ENCODE data around the gene ARAP2. TPM values are rescaled to one million over a fixed set of nuclear protein-coding genes. Genes with fewer than 3 reads are reported as not detected.

ARAP2 gene
- total RNA-seq, 1 experiment from 2014 or later, result 5.5 TPM

GRCh38 chr4:36251983-36252382 lies 7.7 kb upstream of the ARAP2 start:
- H3K27me3 ChIP-seq (ENCODE audit: control insufficient read depth, insufficient read depth, low read length), result no peaks in the 10 kb centered on the region
- no TSS peak for BruUV-seq (replicated peaks)
- no peaks in the 10 kb centered on the region for H3K4me1 ChIP-seq (ENCODE audit: control insufficient read depth, insufficient read depth, low read length)
- in situ Hi-C loops (cut with HindIII; ENCODE audit: low pct_unique_long_range_greater_than_20kb, low sequenced_read_pairs) (no loop called here), intact Hi-C loops (cut with micrococcal nuclease; ENCODE audit: unreplicated experiment) (no loop called here)
- POLR2A ChIA-PET, result no interaction called here
- no peaks in the 10 kb centered on the region for H3K36me3 ChIP-seq (ENCODE audit: control insufficient read depth, insufficient read depth, low read length)
- no peaks in the 10 kb centered on the region for H3K9me3 ChIP-seq (ENCODE audit: control insufficient read depth, insufficient read depth, low read depth, low read length)
- DNase-seq (ENCODE audit: low read depth, low spot score) (no peak), ATAC-seq (no peak)
- H3K4me3 ChIP-seq (ENCODE audit: low read depth in 2 of 2, low read length in 2 of 2), result no peak overlapping the region
- CTCF ChIA-PET, result no interaction called here
- TF ChIP-seq POLR2AphosphoS5 (IDR thresholded peaks at IDR 0.05; ENCODE audit: low read depth, low read length) (no peak), REST (IDR thresholded peaks at IDR 0.05; ENCODE audit: insufficient read depth in 1 of 2, low read depth in 2 of 2, low read length in 1 of 2) (no peak), SIN3A (IDR thresholded peaks at IDR 0.05; ENCODE audit: borderline replicate concordance, insufficient read depth, low read depth, low read length) (no peak), CTCF (IDR thresholded peaks at IDR 0.05) (no peak), TCF7L2 (IDR thresholded peaks at IDR 0.05; ENCODE audit: low read depth, low read length) (no peak)
- H3K27ac ChIP-seq (ENCODE audit: low read length), result no peak overlapping the region

GRCh38 chr4:36249610-36250009 lies 5.3 kb upstream of the ARAP2 start:
- ATAC-seq, result no peak

GRCh38 chr4:36243355-36244256 lies 708 bp downstream of the ARAP2 start:
- peak overlapping the region; percentile 54 to 62 for H3K4me3 ChIP-seq (ENCODE audit: low read depth in 2 of 2, low read length in 2 of 2)
- no TSS peak for BruUV-seq (replicated peaks)

More at GRCh38 chr4:36249610-36250009, 5.3 kb upstream of the ARAP2 start:
- no peak overlapping the region for H3K4me3 ChIP-seq (ENCODE audit: low read depth in 2 of 2, low read length in 2 of 2)
- intact Hi-C loops (cut with micrococcal nuclease; ENCODE audit: unreplicated experiment) (no loop called here), in situ Hi-C loops (cut with HindIII; ENCODE audit: low pct_unique_long_range_greater_than_20kb, low sequenced_read_pairs) (no loop called here)
- CTCF ChIA-PET, result no interaction called here
- POLR2A ChIA-PET, result no interaction called here
- no peak for DNase-seq (ENCODE audit: low read depth, low spot score)
- H3K27me3 ChIP-seq (ENCODE audit: control insufficient read depth, insufficient read depth, low read length), result no peaks in the 10 kb centered on the region
- no TSS peak for BruUV-seq (replicated peaks)
- no peak overlapping the region for H3K27ac ChIP-seq (ENCODE audit: low read length)
- no peaks in the 10 kb centered on the region for H3K9me3 ChIP-seq (ENCODE audit: control insufficient read depth, insufficient read depth, low read depth, low read length)
- no peak for TF ChIP-seq SIN3A (IDR thresholded peaks at IDR 0.05; ENCODE audit: borderline replicate concordance, insufficient read depth, low read depth, low read length)
- no peaks in the 10 kb centered on the region for H3K4me1 ChIP-seq (ENCODE audit: control insufficient read depth, insufficient read depth, low read length)
- no peaks in the 10 kb centered on the region for H3K36me3 ChIP-seq (ENCODE audit: control insufficient read depth, insufficient read depth, low read length)

More at GRCh38 chr4:36243355-36244256, 708 bp downstream of the ARAP2 start:
- H3K4me1 ChIP-seq (ENCODE audit: control insufficient read depth, insufficient read depth, low read length), result 0 out of 2 replicates have a peak, but pooled peaks cover 2% of the 10 kb centered on the region
- ATAC-seq, result peak; percentile 62
- H3K36me3 ChIP-seq (ENCODE audit: control insufficient read depth, insufficient read depth, low read length), result no peaks in the 10 kb centered on the region; the same call in 1 of the 2 replicates
- peak overlapping the region; percentile 61 for H3K27ac ChIP-seq (ENCODE audit: low read length)
- intact Hi-C loops (cut with micrococcal nuclease; ENCODE audit: unreplicated experiment) (no loop called here), in situ Hi-C loops (cut with HindIII; ENCODE audit: low pct_unique_long_range_greater_than_20kb, low sequenced_read_pairs) (no loop called here)
- H3K9me3 ChIP-seq (ENCODE audit: control insufficient read depth, insufficient read depth, low read depth, low read length), result no peaks in the 10 kb centered on the region
- H3K27me3 ChIP-seq (ENCODE audit: control insufficient read depth, insufficient read depth, low read length), result no peaks in the 10 kb centered on the region
- POLR2A ChIA-PET, result no interaction called here
- TF ChIP-seq REST (IDR thresholded peaks at IDR 0.05; ENCODE audit: insufficient read depth in 1 of 2, low read depth in 2 of 2, low read length in 1 of 2) (no peak), CTCF (IDR thresholded peaks at IDR 0.05) (no peak), POLR2AphosphoS5 (IDR thresholded peaks at IDR 0.05; ENCODE audit: low read depth, low read length) (no peak), TCF7L2 (IDR thresholded peaks at IDR 0.05; ENCODE audit: low read depth, low read length) (no peak), SIN3A (IDR thresholded peaks at IDR 0.05; ENCODE audit: borderline replicate concordance, insufficient read depth, low read depth, low read length) (no peak)
- no peak for DNase-seq (ENCODE audit: low read depth, low spot score)
- CTCF ChIA-PET, result no interaction called here

Data from Panc1 (cell line).